Measurements from ENCODE around the gene GALNS.

Gene GALNS

DNA sequence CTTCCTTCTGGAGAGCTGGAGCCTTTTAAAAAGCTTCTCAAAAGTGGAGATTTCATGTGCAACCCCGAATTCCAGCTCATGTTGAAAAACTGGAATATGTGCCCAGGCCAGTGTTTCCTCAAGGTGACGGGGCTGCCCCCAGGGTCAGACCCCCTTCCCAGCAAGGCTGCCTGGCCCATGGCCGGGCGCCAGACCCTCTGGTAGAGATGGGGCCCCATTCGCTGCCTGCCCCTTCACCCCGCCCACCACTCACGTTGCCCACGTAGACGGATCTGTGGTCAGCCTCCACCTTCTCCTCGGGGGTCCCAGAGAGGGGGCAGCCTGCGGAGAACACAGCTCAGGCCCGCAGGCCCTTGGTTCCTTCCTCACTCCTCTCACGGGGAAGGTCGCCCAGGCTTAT lies 8.6 kb upstream of the GALNS start:
- in situ Hi-C loops (cut with HindIII; ENCODE audit: low pct_ligation_motif_present, low pct_unique_long_range_greater_than_20kb, low sequenced_read_pairs), result loop anchor here (25.0 kb wide), 1 partner anchor 103 kb away; no protein-coding TSS in a partner anchor
- no peak for DNase-seq

DNA sequence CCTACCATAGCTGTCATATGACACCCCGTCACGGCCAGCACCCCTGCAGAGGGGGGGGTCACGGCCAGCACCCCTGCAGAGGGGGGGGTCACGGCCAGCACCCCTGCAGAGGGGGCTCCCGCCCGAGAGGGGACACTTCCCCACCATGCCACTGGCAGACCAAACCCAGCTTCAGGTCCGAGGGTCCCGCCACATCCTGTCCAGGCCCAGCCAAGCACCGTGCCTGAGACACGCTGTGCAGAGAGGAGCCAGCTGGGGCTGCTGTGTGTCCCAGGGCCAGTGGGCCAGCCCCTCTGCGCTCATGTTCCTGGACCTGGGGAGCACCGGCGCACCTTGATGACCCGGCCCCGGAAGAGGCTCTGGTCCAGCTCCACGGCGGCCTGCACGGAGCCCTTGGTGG lies 7.8 kb upstream of the GALNS start:
- DNase-seq, result no peak
- in situ Hi-C loops (cut with HindIII; ENCODE audit: low pct_ligation_motif_present, low pct_unique_long_range_greater_than_20kb, low sequenced_read_pairs), result loop anchor here (25.0 kb wide), 1 partner anchor 102 kb away; no protein-coding TSS in a partner anchor

DNA sequence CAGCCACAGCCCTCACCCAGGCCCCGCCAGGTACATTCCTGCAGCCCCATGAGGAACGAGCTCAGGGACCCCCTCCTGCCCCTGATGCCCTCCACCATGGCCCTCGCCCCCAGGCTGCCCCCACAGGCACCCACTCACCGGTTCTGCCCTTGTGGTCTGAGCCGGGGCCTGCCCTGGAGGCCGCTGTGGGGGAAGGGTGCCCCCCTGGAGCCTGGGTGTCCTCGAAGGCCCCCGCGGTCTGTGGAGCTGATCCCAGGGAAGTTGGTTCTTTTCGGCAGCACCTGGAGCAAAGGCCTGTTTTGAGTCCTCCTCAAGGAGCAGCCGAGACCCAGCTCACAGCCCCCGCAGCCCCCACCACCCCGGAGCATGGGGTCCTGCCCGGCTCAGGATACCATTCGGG lies 7.4 kb upstream of the GALNS start:
- no peak for DNase-seq
- in situ Hi-C loops (cut with HindIII; ENCODE audit: low pct_ligation_motif_present, low pct_unique_long_range_greater_than_20kb, low sequenced_read_pairs), result loop anchor here (25.0 kb wide), 1 partner anchor 102 kb away; no protein-coding TSS in a partner anchor

DNA sequence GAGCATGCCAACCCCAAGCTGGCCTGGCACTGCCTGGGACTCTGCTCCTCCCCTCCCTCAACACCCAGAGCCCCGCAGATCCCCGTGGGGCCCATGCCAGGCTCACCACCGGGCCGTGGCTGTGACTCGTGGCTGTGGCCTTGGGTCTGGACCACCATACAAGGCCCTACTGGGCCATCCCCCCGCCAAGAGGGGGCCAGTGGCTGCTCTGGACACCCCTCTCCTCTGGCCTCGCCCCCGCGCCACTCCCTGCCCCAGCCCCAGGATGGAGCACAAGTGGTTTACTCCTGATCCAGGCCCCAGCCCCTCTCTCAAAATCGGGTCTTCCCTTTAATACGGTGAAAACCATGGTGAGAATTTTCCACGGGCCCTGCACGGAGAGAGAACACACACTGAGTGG lies 6.7 kb upstream of the GALNS start:
- in situ Hi-C loops (cut with HindIII; ENCODE audit: low pct_ligation_motif_present, low pct_unique_long_range_greater_than_20kb, low sequenced_read_pairs), result loop anchor here (25.0 kb wide), 1 partner anchor 101 kb away; no protein-coding TSS in a partner anchor
- DNase-seq, result no peak

DNA sequence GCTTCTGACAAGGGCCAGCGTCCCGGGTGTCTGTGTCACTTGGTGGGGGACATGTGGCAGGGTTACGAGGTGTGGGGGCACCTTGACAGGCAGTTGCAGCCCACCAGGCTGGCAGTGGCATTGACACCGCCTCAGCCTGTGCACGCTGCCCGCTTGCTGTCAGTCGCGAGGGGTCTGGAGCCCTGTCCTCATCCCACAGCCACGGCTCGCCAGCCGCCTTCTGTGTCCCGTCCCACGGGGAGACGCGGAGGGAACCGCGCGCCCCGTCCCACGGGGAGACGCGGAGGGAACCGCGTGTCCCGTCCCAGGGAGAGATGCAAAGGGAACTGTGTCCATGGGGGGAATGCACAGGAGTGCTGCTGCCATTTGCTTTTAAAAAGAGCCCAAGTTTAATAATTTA lies 6.2 kb upstream of the GALNS start:
- DNase-seq, result no peak
- in situ Hi-C loops (cut with HindIII; ENCODE audit: low pct_ligation_motif_present, low pct_unique_long_range_greater_than_20kb, low sequenced_read_pairs), result loop anchor here (25.0 kb wide), 1 partner anchor 101 kb away; no protein-coding TSS in a partner anchor

DNA sequence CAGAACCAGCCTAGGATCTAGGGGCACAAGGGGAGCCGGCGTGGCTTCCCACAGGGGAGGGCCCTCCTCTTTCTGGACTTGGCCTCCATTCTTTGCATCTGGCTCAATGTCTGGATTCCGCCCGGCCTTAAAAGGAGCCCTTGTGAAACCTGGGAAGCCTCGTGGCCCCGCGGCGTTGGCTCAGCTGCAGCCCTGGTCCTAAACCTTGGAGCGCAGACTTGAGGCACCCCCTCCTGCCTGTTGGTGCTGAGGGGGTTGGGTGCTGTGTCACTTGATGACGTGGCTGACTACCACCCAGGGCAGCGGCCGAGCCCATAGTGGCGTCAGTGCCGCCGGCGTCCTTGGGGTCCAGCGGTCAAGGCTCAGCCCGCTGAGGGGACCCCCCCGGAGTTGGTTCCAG lies 4.6 kb upstream of the GALNS start:
- in situ Hi-C loops (cut with HindIII; ENCODE audit: low pct_ligation_motif_present, low pct_unique_long_range_greater_than_20kb, low sequenced_read_pairs), result loop anchor here (25.0 kb wide), 1 partner anchor 99 kb away; no protein-coding TSS in a partner anchor
- DNase-seq, result no peak

DNA sequence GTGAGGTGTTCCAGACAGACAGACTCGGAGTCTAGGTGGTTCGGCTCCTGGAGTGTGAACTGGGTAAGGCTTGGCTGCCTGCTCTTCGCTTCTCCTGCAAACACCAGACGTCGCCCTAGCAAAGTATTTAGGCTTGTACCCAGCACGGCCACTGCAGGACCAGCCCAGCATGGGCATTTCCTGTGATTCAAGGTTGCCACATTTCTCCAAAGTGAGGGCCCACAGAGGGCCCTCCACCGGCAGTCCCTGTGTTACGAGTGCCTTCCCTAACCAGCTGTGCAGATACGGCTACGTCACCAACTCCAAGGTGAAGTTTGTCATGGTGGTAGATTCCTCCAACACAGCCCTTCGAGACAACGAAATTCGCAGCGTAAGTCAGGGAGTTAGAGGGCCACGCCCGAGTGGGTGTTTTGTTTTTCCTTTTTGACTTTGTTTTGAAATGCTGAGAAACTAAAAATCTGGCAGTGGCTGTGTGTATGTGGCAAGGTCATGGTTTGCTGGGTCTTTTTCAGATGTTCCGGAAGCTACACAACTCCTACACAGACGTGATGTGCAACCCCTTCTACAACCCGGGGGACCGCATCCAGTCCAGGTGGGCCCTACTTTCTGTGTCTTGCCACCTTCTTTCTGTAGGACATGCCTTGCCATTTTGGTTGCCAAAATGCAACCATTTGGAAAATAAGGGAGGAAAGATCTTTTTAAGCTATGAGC lies 2.8 kb upstream of the GALNS start:
- DNase-seq, result no peak
- in situ Hi-C loops (cut with HindIII; ENCODE audit: low pct_ligation_motif_present, low pct_unique_long_range_greater_than_20kb, low sequenced_read_pairs), result loop anchor here (25.0 kb wide), 1 partner anchor 97 kb away; no protein-coding TSS in a partner anchor

DNA sequence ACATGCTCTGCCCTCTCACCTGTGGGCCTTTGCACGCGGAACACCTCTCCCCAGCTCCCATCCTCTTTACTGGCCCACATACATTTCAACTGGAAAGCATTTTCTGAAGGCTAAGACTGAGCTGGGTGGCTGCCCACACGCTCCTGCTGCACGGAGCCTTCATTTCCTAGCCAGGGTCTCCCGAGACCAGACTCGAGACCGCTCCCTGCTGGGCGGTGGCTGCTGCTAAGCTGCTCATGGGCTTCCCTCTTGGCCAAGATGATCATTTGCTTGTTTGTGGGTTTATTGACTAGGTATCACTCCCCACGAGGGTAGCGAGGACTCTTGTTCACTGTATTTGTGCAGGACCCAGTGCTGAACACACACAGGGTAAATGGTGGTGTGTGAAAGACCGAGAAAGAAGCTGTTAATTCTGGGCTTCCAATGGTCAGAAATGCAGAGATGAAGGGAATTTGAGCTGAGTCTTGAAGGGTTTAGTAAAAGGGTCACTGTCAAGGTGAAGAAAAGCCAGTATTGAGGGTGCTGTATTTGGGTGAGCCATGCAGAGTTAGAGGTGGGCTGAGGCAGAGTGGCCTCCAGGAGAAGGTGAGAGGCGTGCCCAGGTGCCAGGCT lies 1.1 kb upstream of the GALNS start:
- in situ Hi-C loops (cut with HindIII; ENCODE audit: low pct_ligation_motif_present, low pct_unique_long_range_greater_than_20kb, low sequenced_read_pairs), result loop anchor here (25.0 kb wide), 1 partner anchor 96 kb away; no protein-coding TSS in a partner anchor
- DNase-seq, result peak; percentile 91

DNA sequence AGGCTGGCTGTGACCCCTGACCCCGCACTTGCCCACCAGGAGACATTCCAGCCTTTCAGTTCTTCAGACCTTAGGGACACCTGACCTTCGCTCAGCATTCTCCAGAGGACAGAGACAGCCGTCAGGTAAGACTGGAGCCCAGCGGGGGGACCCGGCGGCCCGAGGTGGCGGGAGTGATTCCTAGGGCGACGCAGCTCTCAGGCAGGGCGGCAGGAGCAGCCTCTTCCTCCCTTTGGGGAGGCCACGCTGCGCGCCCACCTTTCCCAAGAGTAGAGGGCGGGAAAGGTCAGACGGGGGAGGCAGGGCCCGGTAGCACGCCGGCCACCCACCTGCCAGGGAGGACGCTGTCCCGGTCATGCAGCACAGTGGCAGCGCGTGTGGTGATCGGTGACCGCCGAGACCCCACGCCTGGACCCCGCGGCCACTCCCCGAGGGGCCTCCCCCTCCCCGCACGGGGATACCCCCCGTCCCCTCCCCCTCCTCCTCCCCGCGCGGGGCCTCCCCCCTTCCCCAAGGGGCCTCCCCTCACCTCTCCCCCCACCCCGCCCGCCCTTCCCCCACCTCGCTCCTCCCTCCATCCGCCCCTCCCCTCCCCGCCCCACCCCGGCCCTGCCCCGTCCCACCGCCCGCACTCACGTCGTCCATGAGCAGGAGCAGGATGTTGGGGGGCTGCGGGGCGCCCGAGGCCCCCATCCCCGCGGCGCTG lies 472 bp downstream of the GALNS start:
- DNase-seq, result peak; percentile 14
- in situ Hi-C loops (cut with HindIII; ENCODE audit: low pct_ligation_motif_present, low pct_unique_long_range_greater_than_20kb, low sequenced_read_pairs), result loop anchor here (25.0 kb wide), 1 partner anchor 94 kb away; no protein-coding TSS in a partner anchor

DNA sequence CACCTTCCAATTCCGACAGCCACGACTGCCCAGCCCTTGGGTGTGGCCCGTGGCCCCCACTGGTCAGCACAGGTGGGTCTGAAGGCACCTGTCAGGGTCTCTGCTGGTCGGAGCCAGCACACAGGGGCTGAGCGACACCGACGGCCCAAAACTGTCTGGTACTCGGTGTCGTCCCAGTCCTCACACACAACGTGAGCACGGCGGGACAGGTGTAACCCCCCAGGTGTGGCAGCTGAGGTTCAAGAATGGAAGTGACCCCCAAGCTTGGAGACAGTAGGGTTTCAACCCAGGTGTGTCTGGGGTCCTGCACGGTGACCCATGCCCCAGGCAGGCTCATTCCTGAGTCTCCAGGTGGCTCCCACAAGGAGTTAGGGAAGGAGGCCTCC lies 1.0 kb downstream of the GALNS start:
- in situ Hi-C loops (cut with HindIII; ENCODE audit: low pct_ligation_motif_present, low pct_unique_long_range_greater_than_20kb, low sequenced_read_pairs), result loop anchor here (25.0 kb wide), 1 partner anchor 93 kb away; no protein-coding TSS in a partner anchor
- no peak for DNase-seq

DNA sequence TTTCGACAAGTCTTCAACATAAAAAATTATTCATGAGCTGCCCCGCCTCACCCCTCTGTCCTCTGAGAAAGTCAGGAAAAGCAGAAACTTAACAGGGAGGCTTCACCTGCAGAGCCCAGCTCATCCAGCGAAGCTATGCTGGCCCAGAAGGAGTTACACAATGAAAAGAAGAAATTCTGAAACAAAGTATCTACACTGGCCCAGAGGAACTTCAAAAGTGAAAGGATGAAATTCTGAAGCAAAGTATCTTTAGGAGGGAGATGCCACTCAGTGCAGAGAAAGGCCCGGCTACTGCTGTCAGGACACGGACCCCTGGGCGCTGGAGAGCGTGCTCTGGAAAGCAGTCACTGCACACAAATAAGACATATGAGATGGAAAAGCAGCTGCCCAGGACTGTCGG lies 1.6 kb downstream of the GALNS start:
- no peak for DNase-seq
- in situ Hi-C loops (cut with HindIII; ENCODE audit: low pct_ligation_motif_present, low pct_unique_long_range_greater_than_20kb, low sequenced_read_pairs), result loop anchor here (25.0 kb wide), 1 partner anchor 93 kb away; no protein-coding TSS in a partner anchor

DNA sequence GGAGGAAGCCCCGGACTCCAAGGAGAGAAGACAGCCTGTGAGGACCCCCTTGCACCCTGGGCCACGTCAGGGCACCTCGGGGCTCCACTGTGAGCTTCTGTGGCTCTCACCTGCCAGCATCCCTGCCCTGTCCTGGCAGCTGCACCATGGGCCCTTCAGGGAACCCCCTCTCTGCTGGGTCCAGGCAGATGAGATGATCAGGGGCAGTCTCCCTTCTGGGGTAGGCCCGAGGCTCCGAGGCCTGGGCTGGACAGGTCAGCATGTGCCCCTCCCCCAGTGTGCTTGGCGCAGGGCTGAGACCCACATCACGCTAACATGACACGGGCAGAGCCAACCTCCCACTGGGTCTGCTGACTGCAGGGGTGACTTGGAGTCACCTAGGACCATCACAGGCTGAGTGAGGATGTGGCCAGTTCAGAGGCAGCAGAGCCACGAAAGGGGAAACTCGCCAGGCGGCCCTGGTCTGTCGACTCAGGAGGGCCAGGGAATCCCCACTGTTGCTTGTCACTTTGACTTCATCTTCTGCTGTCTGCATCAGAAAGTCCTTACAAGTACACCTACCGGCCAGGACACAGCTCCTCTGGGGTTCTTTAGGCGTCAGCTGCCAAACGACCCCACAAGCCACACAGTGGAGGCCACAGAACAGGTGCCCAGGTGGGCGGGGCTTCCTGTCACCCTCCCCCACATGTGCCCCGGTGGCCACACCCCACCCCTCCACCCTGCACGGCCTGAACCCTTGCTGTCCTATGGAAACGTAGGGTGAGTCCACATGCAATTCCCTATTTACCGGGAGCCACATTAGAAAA lies 2.2 kb downstream of the GALNS start:
- in situ Hi-C loops (cut with HindIII; ENCODE audit: low pct_ligation_motif_present, low pct_unique_long_range_greater_than_20kb, low sequenced_read_pairs), result loop anchor here (25.0 kb wide), 1 partner anchor 92 kb away; no protein-coding TSS in a partner anchor
- no peak for DNase-seq

DNA sequence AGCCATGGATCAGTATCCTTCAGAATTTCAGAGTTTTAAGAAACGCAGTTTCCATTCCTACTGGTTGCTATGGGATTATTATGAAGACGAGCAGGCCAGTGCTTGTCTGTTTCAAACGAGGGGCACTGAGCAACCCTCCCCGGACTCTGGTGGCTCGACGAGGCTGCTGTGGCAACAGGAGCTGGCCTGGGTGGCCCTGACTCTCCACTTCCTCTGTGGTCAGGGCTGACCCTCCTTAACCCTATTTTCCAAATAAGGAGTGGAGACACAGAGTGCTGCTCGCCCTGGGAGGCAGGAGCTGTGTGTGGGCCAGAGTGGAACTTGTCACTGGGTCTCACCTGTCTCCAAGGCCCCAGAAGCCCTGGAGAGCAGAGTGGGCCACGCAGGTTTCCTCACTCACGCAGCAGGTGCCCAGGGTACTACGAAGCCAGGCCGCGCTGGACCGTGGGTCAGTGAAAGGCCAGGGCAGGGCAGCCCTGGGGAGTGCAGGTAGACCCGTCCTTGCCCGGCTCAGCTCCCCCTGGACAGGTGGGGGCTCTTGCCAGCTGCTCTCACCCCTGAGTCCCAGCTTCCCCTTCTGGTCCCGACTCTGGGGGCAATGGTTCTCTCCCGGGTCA lies 3.3 kb downstream of the GALNS start:
- DNase-seq, result no peak
- in situ Hi-C loops (cut with HindIII; ENCODE audit: low pct_ligation_motif_present, low pct_unique_long_range_greater_than_20kb, low sequenced_read_pairs), result loop anchor here (25.0 kb wide), 1 partner anchor 91 kb away; no protein-coding TSS in a partner anchor

DNA sequence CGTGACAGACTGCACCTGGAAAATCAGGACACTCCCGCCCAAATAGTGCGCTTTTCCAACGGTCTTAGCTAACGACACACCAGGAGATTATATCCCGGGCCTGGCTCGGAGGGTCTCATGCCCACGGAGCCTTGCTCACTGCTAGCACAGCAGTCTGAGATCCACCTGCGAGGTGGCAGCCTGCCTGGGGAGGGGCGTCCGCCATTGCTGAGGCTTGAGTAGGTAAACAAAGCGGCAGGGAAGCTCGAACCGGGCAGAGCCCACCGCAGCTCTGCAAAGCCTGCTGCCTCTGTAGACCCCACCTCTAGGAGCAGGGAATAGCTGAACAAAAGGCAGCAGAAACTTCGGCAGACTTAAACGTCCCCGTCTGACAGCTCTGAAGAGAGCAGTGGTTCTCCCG lies 5.1 kb downstream of the GALNS start:
- in situ Hi-C loops (cut with HindIII; ENCODE audit: low pct_ligation_motif_present, low pct_unique_long_range_greater_than_20kb, low sequenced_read_pairs), result loop anchor here (25.0 kb wide), 1 partner anchor 89 kb away; no protein-coding TSS in a partner anchor
- DNase-seq, result no peak

DNA sequence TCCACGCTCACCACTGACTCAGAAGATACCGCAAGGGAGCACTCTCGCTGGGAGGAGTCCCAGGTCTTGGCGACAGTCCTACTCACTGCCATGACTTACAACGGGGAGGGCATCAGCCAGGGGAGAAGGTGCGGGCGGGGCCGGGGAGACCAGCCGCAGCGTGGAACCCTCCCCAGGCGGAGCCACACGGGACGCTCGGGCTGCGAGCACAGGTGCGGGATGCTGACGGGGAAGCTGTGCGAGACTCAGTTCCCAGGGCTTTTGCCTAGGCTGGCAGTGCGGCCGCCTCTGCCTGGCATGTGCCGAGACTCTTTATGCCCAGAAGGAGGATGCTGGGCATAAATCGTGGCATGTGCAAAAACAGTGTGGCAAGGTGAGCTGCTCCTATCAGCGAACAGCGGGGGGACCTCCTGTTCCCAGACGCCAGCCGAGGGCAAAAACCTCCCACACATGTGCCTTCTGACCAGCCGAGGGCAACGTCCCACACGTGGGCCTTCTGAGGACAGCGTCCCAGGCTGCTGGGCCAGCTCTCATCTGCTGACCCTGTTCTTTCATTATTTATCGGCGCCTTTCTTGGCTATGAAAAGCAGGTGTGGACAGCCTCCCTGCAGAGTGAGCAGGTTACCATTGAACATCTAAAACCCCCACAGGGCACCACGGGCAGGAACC lies 6.1 kb downstream of the GALNS start:
- no peak for DNase-seq
- in situ Hi-C loops (cut with HindIII; ENCODE audit: low pct_ligation_motif_present, low pct_unique_long_range_greater_than_20kb, low sequenced_read_pairs), result loop anchor here (25.0 kb wide), 1 partner anchor 88 kb away; no protein-coding TSS in a partner anchor

DNA sequence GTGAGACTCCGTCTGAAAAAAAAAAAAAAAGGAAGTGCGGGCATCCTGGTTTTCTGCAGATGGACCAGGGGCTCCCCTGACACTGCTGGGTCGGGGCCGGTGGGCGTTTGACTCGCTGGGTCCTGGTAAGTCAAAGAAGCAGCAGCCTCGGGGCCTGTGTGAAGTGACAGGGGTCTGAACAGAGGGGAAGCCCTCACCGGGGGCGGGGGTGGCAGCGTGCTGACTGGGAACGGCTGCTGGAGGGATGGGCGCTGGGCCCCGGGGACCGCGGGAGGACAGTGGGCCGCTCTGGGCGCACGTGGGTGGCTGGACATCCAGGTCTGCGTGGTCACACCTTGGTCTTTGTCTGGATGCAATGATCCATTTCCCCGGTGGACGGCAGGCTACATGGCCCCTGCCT lies 8.2 kb downstream of the GALNS start:
- DNase-seq, result no peak
- in situ Hi-C loops (cut with HindIII; ENCODE audit: low pct_ligation_motif_present, low pct_unique_long_range_greater_than_20kb, low sequenced_read_pairs), result no loop called here

DNA sequence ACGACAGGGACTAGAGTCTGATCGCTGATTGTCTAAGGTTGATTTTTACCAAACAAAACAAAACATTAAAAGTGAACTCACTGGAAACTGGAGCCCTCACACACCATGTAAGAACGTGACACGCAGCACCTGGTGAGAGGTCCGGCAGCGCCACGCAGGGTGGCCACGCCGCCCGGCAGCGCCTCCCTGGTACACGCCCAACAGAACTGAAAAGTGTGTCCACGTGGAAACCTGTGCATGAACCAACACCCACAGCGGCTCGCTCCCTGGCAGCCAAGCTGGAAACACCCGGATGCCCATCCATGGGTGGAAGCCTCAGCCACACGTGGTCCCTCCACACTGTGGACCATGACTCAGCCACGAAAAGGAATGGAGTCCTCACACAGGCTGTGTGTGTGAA lies 9.1 kb downstream of the GALNS start:
- in situ Hi-C loops (cut with HindIII; ENCODE audit: low pct_ligation_motif_present, low pct_unique_long_range_greater_than_20kb, low sequenced_read_pairs), result no loop called here
- no peak for DNase-seq
